HepG2 (cell line): Measurements from ENCODE around the gene ERCC6. TPM values are rescaled to one million over a fixed set of nuclear protein-coding genes. Genes with fewer than 3 reads are reported as not detected.

Experiments
- ASH2L ChIP-seq: fragments of 300-600, 200-600 bp; sonication (generic); IDR thresholded peaks from 2 replicates; pipeline ENCODE4 v1.7.0; 2017; ENCODE audit warnings: low read depth, mild to moderate bottlenecking, moderate library complexity, mixed read lengths, low read length; ENCODE audit not compliant: insufficient read length
- BCL3 ChIP-seq: sonication (generic); formaldehyde crosslinking; IDR thresholded peaks from 2 replicates; pipeline ENCODE4 v1.5.1; 2020; ENCODE audit warnings: mild to moderate bottlenecking, missing genetic modification reagents, moderate library complexity
- CHD2 ChIP-seq: IDR thresholded peaks from 2 replicates; pipeline ENCODE4 v1.6.1; 2011; ENCODE audit warnings: low read depth, low read length, improper control_type of control experiment
- FOXM1 ChIP-seq: sonication (generic); formaldehyde crosslinking; IDR thresholded peaks from 2 replicates; pipeline ENCODE4 v1.5.0; 2020; ENCODE audit warnings: missing genetic modification reagents
- IRF2 ChIP-seq: IDR thresholded peaks from 2 replicates; pipeline ENCODE4 v1.6.1; 2018; ENCODE audit warnings: missing genetic modification reagents, missing compliant biosample characterization
- JDP2 ChIP-seq: sonication (generic); formaldehyde crosslinking; IDR thresholded peaks from 2 replicates; pipeline ENCODE4 v1.8.1; 2022; ENCODE audit warnings: missing genetic modification reagents, borderline replicate concordance
- MZF1 ChIP-seq: sonication (generic); formaldehyde crosslinking; IDR thresholded peaks from 2 replicates; pipeline ENCODE4 v1.8.1; 2023; ENCODE audit warnings: mild to moderate bottlenecking, missing genetic modification reagents, borderline replicate concordance
- NFKBIZ ChIP-seq: IDR thresholded peaks from 2 replicates; pipeline ENCODE4 v1.6.1; 2018; ENCODE audit warnings: missing genetic modification reagents, missing compliant biosample characterization
- NPAS2 ChIP-seq: sonication (generic); formaldehyde crosslinking; IDR thresholded peaks from 2 replicates; pipeline ENCODE4 v1.8.0; 2022; ENCODE audit warnings: mild to moderate bottlenecking, missing genetic modification reagents, borderline replicate concordance
- NR1H2 ChIP-seq: sonication (generic); formaldehyde crosslinking; IDR thresholded peaks from 2 replicates; pipeline ENCODE4 v1.8.1; 2022; ENCODE audit warnings: low read depth, missing genetic modification reagents, borderline replicate concordance
- SIX4 ChIP-seq: sonication (generic); formaldehyde crosslinking; IDR thresholded peaks from 2 replicates; pipeline ENCODE4 v1.4.0; 2020; ENCODE audit warnings: missing genetic modification reagents
- XRCC5 ChIP-seq: fragments of 200-400 bp; formaldehyde crosslinking; optimal IDR thresholded peaks from 2 replicates; pipeline ENCODE3; 2017; ENCODE audit warnings: mild to moderate bottlenecking, low read length
- ZBTB38 ChIP-seq: sonication (generic); formaldehyde crosslinking; IDR thresholded peaks from 2 replicates; pipeline ENCODE4 v1.5.1; 2020; ENCODE audit warnings: mild to moderate bottlenecking, missing genetic modification reagents
- ZMYM4 ChIP-seq: sonication (generic); formaldehyde crosslinking; IDR thresholded peaks from 2 replicates; pipeline ENCODE4 v1.8.1; 2023; ENCODE audit warnings: mild to moderate bottlenecking, missing genetic modification reagents
- ZNF124 ChIP-seq: sonication (generic); formaldehyde crosslinking; IDR thresholded peaks from 2 replicates; pipeline ENCODE4 v1.4.0; 2020; ENCODE audit warnings: missing genetic modification reagents
- ZNF501 ChIP-seq: sonication (generic); formaldehyde crosslinking; IDR thresholded peaks from 2 replicates; pipeline ENCODE4 v1.5.1; 2020; ENCODE audit warnings: mild to moderate bottlenecking, moderate library complexity, missing genetic modification reagents
- ZNF557 ChIP-seq: sonication (generic); formaldehyde crosslinking; IDR thresholded peaks from 2 replicates; pipeline ENCODE4 v1.4.0; 2020; ENCODE audit warnings: missing genetic modification reagents
- ZNF749 ChIP-seq: sonication (generic); formaldehyde crosslinking; IDR thresholded peaks from 2 replicates; pipeline ENCODE4 v1.8.0; 2022; ENCODE audit warnings: mild to moderate bottlenecking, missing genetic modification reagents, moderate library complexity, borderline replicate concordance
- ZNF816 ChIP-seq: sonication (generic); formaldehyde crosslinking; IDR thresholded peaks from 2 replicates; pipeline ENCODE4 v1.8.0; 2022; ENCODE audit warnings: missing genetic modification reagents, mild to moderate bottlenecking, borderline replicate concordance
- ZNF883 ChIP-seq: sonication (generic); formaldehyde crosslinking; IDR thresholded peaks from 2 replicates; pipeline ENCODE4 v1.5.1; 2020; ENCODE audit warnings: mild to moderate bottlenecking, missing genetic modification reagents; ENCODE audit errors: not compliant biosample characterization
- polyA plus RNA-seq, 8 experiments: library from polyadenylated mRNA; depleted of rRNA in 3 of 8; stranded (reverse) in 7 of 8; unstranded in 1 of 8; fragments of >200 nt; fragmentation: Illumina TruSeq in 4 of 8; extraction: Trizol in 4 of 8; gene quantifications; 2 replicates each; pipeline versions ENCODE4 v1.2.1 to v1.2.3, GENCODE V29; 2011 to 2016; ENCODE audit warnings: low read depth in 4 of 8, missing spikeins in 1 of 8, mixed read lengths in 1 of 8; ENCODE audit not compliant: insufficient read depth in 1 of 8
- total RNA-seq, 5 experiments: library from RNA; depleted of rRNA; stranded (reverse); fragments of >200 nt; fragmentation: Illumina TruSeq; extraction: Trizol; gene quantifications; 2 replicates each; pipeline ENCODE4 v1.2.3, GENCODE V29; 2016; ENCODE audit warnings: low read depth in 1 of 5
- TF ChIP-seq, protein P1 (sequence below): IDR thresholded peaks from 2 replicates; pipeline ENCODE4 v1.6.1; 2012; ENCODE audit warnings: inconsistent platforms
- TF ChIP-seq, protein P2 (sequence below): sonication (generic); formaldehyde crosslinking; IDR thresholded peaks from 2 replicates; pipeline ENCODE4 v1.4.0; 2020; ENCODE audit warnings: mild to moderate bottlenecking, missing genetic modification reagents
- TF ChIP-seq, protein P3 (sequence below): sonication (generic); formaldehyde crosslinking; IDR thresholded peaks from 2 replicates; pipeline ENCODE4 v1.8.0; 2022; ENCODE audit warnings: mild to moderate bottlenecking, missing genetic modification reagents, moderate library complexity

ERCC6 gene
- total and polyA plus RNA-seq, 2 of the 13 experiments (the other 11 are each of a cell fraction or from before 2014, with no cell fraction given) = 5.1 to 9.8 TPM

DNA sequence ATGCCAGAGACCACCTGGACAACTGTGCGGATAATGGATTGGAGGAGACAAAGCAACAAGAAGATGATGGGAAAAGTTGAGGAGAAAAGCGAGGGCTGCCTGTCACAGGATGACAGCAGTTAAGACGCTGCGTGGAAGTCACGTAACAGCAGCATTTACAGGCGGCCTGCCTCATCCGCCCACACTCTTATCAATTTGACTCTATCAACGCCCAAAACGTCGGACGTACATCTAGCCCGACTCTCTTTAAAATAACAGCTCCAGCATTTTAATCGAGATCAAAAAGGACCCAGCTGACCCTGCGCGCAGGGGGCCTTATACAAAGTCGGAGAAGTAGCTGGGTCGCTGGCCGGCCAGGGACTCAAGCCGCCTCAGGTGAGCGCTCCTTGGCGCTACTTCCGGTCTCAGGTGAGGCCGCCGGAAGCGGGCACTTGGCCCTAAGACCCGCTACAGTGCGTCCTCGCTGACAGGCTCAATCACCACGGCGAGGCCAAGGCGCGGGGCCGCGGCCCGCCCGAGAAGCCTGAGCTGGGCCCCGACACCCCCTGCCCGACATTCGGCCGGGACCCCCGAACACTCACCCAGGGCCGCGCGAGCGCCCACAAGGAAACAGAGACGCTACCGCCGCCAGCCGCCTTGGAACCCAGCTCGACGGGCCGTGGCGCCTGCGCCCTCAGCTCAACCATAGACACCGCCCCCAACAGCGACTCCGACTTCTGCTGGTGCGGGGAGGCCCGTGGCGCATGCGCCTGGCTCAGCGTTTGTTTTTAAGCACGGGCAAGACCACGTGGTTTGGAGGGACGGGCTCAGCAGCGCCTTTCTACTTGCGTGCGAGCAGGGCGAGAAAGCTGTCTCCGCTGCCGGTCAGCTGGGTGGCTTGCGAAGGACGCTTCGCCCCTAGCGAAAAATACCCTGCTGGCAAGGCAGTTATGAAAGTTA lies at the start of gene ERCC6 (continued):
- peak; percentile 47 for TF ChIP-seq ZBTB38 (CRISPR knock-in tag)
- peak; percentile 37; the same call in 1 of the 2 replicates for TF ChIP-seq ZNF816 (CRISPR knock-in tag)
- TF ChIP-seq JDP2 (CRISPR knock-in tag) = no peak
- TF ChIP-seq ZNF749 (CRISPR knock-in tag) = peak; percentile 92; the same call in 1 of the 2 replicates
- peak; percentile 9; the same call in 1 of the 2 replicates for TF ChIP-seq IRF2
- no peak for TF ChIP-seq CHD2
- no peak for TF ChIP-seq NFKBIZ
- no peak for TF ChIP-seq XRCC5
- peak; percentile 79 for TF ChIP-seq ASH2L
- peak; percentile 79 for TF ChIP-seq BCL3 (CRISPR knock-in tag)
- TF ChIP-seq, protein P1, sequence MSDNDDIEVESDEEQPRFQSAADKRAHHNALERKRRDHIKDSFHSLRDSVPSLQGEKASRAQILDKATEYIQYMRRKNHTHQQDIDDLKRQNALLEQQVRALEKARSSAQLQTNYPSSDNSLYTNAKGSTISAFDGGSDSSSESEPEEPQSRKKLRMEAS = peak; percentile 95
- 0 out of 2 replicates have a peak, but pooled peaks have one; percentile 17 for TF ChIP-seq ZNF557 (CRISPR knock-in tag)
- no peak for TF ChIP-seq NPAS2 (CRISPR knock-in tag)
- peak; percentile 80 for TF ChIP-seq ZMYM4 (CRISPR knock-in tag)
- TF ChIP-seq NR1H2 (CRISPR knock-in tag) = no peak
- TF ChIP-seq, protein P2, sequence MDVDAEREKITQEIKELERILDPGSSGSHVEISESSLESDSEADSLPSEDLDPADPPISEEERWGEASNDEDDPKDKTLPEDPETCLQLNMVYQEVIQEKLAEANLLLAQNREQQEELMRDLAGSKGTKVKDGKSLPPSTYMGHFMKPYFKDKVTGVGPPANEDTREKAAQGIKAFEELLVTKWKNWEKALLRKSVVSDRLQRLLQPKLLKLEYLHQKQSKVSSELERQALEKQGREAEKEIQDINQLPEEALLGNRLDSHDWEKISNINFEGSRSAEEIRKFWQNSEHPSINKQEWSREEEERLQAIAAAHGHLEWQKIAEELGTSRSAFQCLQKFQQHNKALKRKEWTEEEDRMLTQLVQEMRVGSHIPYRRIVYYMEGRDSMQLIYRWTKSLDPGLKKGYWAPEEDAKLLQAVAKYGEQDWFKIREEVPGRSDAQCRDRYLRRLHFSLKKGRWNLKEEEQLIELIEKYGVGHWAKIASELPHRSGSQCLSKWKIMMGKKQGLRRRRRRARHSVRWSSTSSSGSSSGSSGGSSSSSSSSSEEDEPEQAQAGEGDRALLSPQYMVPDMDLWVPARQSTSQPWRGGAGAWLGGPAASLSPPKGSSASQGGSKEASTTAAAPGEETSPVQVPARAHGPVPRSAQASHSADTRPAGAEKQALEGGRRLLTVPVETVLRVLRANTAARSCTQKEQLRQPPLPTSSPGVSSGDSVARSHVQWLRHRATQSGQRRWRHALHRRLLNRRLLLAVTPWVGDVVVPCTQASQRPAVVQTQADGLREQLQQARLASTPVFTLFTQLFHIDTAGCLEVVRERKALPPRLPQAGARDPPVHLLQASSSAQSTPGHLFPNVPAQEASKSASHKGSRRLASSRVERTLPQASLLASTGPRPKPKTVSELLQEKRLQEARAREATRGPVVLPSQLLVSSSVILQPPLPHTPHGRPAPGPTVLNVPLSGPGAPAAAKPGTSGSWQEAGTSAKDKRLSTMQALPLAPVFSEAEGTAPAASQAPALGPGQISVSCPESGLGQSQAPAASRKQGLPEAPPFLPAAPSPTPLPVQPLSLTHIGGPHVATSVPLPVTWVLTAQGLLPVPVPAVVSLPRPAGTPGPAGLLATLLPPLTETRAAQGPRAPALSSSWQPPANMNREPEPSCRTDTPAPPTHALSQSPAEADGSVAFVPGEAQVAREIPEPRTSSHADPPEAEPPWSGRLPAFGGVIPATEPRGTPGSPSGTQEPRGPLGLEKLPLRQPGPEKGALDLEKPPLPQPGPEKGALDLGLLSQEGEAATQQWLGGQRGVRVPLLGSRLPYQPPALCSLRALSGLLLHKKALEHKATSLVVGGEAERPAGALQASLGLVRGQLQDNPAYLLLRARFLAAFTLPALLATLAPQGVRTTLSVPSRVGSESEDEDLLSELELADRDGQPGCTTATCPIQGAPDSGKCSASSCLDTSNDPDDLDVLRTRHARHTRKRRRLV = peak; percentile 87
- no peak for TF ChIP-seq FOXM1 (CRISPR knock-in tag)
- no peak for TF ChIP-seq MZF1
- TF ChIP-seq ZNF883 = peak; percentile 63
- TF ChIP-seq, protein P3, sequence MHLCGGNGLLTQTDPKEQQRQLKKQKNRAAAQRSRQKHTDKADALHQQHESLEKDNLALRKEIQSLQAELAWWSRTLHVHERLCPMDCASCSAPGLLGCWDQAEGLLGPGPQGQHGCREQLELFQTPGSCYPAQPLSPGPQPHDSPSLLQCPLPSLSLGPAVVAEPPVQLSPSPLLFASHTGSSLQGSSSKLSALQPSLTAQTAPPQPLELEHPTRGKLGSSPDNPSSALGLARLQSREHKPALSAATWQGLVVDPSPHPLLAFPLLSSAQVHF (CRISPR knock-in tag) = peak; percentile 51; the same call in 1 of the 2 replicates
- TF ChIP-seq ZNF124 (CRISPR knock-in tag) = no peak; the same call in 1 of the 2 replicates
- no peak for TF ChIP-seq SIX4
- TF ChIP-seq ZNF501 (CRISPR knock-in tag) = peak; percentile 86; the same call in 1 of the 2 replicates
